Erythroblast (primary cell): ENCODE results near the gene NPY.

Experiments
- GATA1 ChIP-seq: IDR thresholded peaks from 2 replicates; pipeline ENCODE4 v1.6.1; 2011; ENCODE audit warnings: low read depth, mild to moderate bottlenecking, control low read depth, low read length, moderate library complexity
- POLR2A ChIP-seq: IDR thresholded peaks from 2 replicates; pipeline ENCODE4 v1.6.1; 2011; ENCODE audit warnings: mild to moderate bottlenecking, low read length

GRCh38 chr7:24297362-24297761, 13.4 kb downstream of the NPY start:
- no peak for TF ChIP-seq POLR2A
- no peak for TF ChIP-seq GATA1
